SK-N-SH (cell line): Measurements from ENCODE around the gene PDCD11. TPM values are rescaled to one million over a fixed set of nuclear protein-coding genes. Genes with fewer than 3 reads are reported as not detected.

Source experiments
- CTCF ChIA-PET: fragments of 300-600, 350-600 bp; formaldehyde crosslinking; extraction: SDS; loops from one replicate; lab custom pipeline; 2021; lab: Yijun Ruan, JAX
- POLR2A ChIA-PET: fragments of 350-600 bp; sonication (Branson Sonifier 250); formaldehyde crosslinking; extraction: SDS; loops from one replicate; lab custom pipeline; 2020; ENCODE audit warnings: antibody characterized with exemption, inconsistent platforms; lab: Yijun Ruan, JAX
- DNase-seq: peaks from one replicate; pipeline ENCODE4 v3.0.0; 2012
- H2AFZ ChIP-seq: fragments of 200-600 bp; sonication (generic); 2 replicates; pipeline ENCODE4 v1.8.1; 2016; ENCODE audit warnings: antibody characterized with exemption, mild to moderate bottlenecking, low read depth
- H3F3A ChIP-seq: fragments of 200-600 bp; sonication (generic); replicated peaks from 2 replicates; pipeline ENCODE3; 2016; ENCODE audit warnings: antibody characterized with exemption, mild to moderate bottlenecking; ENCODE audit not compliant: insufficient read depth
- H3K27ac ChIP-seq, 2 experiments: fragments of 200-500 bp in 1 of 2; fragments of 200-600 bp in 1 of 2; sonication (Bioruptor generic) in 1 of 2; sonication (generic), shearing (Covaris generic) in 1 of 2; 2 replicates each; pipeline versions ENCODE4 v1.5.1 to v1.6.1; 2014 to 2016; ENCODE audit warnings: low read depth in 2 of 2, inconsistent platforms in 1 of 2, low read length in 1 of 2, mild to moderate bottlenecking in 1 of 2, mixed read lengths in 1 of 2
- H3K27me3 ChIP-seq: fragments of 200-600 bp; sonication (generic), shearing (Covaris generic); 2 replicates; pipeline ENCODE4 v1.6.1; 2016; ENCODE audit warnings: mixed run types; ENCODE audit not compliant: insufficient read depth
- H3K36me3 ChIP-seq, 2 experiments: fragments of 200-500 bp in 1 of 2; fragments of 200-600 bp in 1 of 2; sonication (Bioruptor generic) in 1 of 2; sonication (generic) in 1 of 2; replicated peaks in 1 of 2; 2 replicates each; pipeline versions ENCODE3 to v1.5.1; 2014 to 2016; ENCODE audit warnings: low read length in 1 of 2, mild to moderate bottlenecking in 1 of 2; ENCODE audit not compliant: insufficient read depth in 2 of 2, control insufficient read depth in 1 of 2
- H3K4me1 ChIP-seq, 2 experiments: fragments of 200-500 bp in 1 of 2; fragments of 200-600 bp in 1 of 2; sonication (Bioruptor generic) in 1 of 2; sonication (generic), shearing (Covaris generic) in 1 of 2; 2 replicates each; pipeline versions ENCODE4 v1.5.1 to v1.6.1; 2014 to 2016; ENCODE audit warnings: low read depth in 1 of 2, low read length in 1 of 2, mixed run types in 1 of 2; ENCODE audit not compliant: insufficient read depth in 2 of 2, control insufficient read depth in 1 of 2
- H3K4me2 ChIP-seq: fragments of 200-600 bp; sonication (generic), shearing (Covaris generic); 2 replicates; pipeline ENCODE4 v1.6.1; 2017; ENCODE audit warnings: mixed run types
- H3K4me3 ChIP-seq, 2 experiments: fragments of 200-500 bp in 1 of 2; fragments of 200-600 bp in 1 of 2; sonication (Bioruptor generic) in 1 of 2; sonication (generic), shearing (Covaris generic) in 1 of 2; 2 replicates each; pipeline versions ENCODE4 v1.5.1 to v1.8.1; 2014 to 2016; ENCODE audit warnings: low read depth in 2 of 2, inconsistent platforms in 1 of 2, low read length in 1 of 2, mild to moderate bottlenecking in 1 of 2, mixed read lengths in 1 of 2, moderate library complexity in 1 of 2
- H3K79me2 ChIP-seq: fragments of 200-600 bp; sonication (generic); 2 replicates; pipeline ENCODE4 v1.8.1; 2017; ENCODE audit warnings: mild to moderate bottlenecking; ENCODE audit not compliant: insufficient read depth
- H3K9ac ChIP-seq: fragments of 200-600 bp; sonication (generic); 2 replicates; pipeline ENCODE4 v1.6.1; 2017; ENCODE audit warnings: mixed run types
- H3K9me2 ChIP-seq: fragments of 200-600 bp; sonication (generic); 2 replicates; pipeline ENCODE4 v1.6.1; 2017; ENCODE audit warnings: mixed run types
- H3K9me3 ChIP-seq: fragments of 200-600 bp; sonication (generic); 2 replicates; pipeline ENCODE4 v1.6.1; 2017; ENCODE audit warnings: mixed run types, mild to moderate bottlenecking, moderate library complexity
- H4K20me1 ChIP-seq: fragments of 200-600 bp; sonication (generic); 2 replicates; pipeline ENCODE4 v1.6.1; 2017; ENCODE audit warnings: mild to moderate bottlenecking, mixed run types; ENCODE audit not compliant: insufficient read depth
- CHD2 ChIP-seq: fragments of 150-350 bp; IDR thresholded peaks from 2 replicates; pipeline ENCODE4 v1.6.1; 2018; ENCODE audit warnings: low read length; ENCODE audit not compliant: partially characterized antibody
- ELF1 ChIP-seq: IDR thresholded peaks from 2 replicates; pipeline ENCODE4 v1.4.0; 2012
- EZH2phosphoT487 ChIP-seq: fragments of 200-600 bp; sonication (generic); IDR thresholded peaks from 2 replicates; pipeline ENCODE4 v1.6.1; 2017; ENCODE audit warnings: low read depth, mixed run types, mild to moderate bottlenecking, antibody characterized with exemption, moderate library complexity, borderline replicate concordance
- FOSL2 ChIP-seq: IDR thresholded peaks from 2 replicates; pipeline ENCODE4 v1.4.0; 2012; ENCODE audit warnings: low read depth, mild to moderate bottlenecking, moderate library complexity, borderline replicate concordance
- FOXJ3 ChIP-seq: sonication (generic); formaldehyde crosslinking; IDR thresholded peaks from 2 replicates; pipeline ENCODE4 v1.5.1; 2020; ENCODE audit warnings: mild to moderate bottlenecking, missing genetic modification reagents
- FOXM1 ChIP-seq: IDR thresholded peaks from 2 replicates; pipeline ENCODE4 v1.4.0; 2012; ENCODE audit warnings: low read depth, mild to moderate bottlenecking
- GABPA ChIP-seq: IDR thresholded peaks from 2 replicates; pipeline ENCODE4 v1.4.0; 2012; ENCODE audit warnings: low read depth, mild to moderate bottlenecking
- NFIC ChIP-seq: IDR thresholded peaks from 2 replicates; pipeline ENCODE4 v1.4.0; 2012; ENCODE audit warnings: borderline replicate concordance
- RFX5 ChIP-seq: IDR thresholded peaks from 2 replicates; pipeline ENCODE4 v1.6.1; 2012; ENCODE audit warnings: mild to moderate bottlenecking, improper control_type of control experiment, low read length
- RXRA ChIP-seq: IDR thresholded peaks from 2 replicates; pipeline ENCODE4 v1.4.0; 2012; ENCODE audit warnings: low read depth, mild to moderate bottlenecking, borderline replicate concordance
- SMC3 ChIP-seq: IDR thresholded peaks from 2 replicates; pipeline ENCODE4 v1.6.1; 2012; ENCODE audit warnings: low read depth, low read length, improper control_type of control experiment
- TCF12 ChIP-seq: IDR thresholded peaks from 2 replicates; pipeline ENCODE4 v1.4.0; 2012
- YY1 ChIP-seq: IDR thresholded peaks from 2 replicates; pipeline ENCODE4 v1.4.0; 2012; ENCODE audit warnings: low read depth, mild to moderate bottlenecking
- WGBS: methylation state at CpG from one replicate; pipeline ENCODE4 v1.1.6; 2017; ENCODE audit warnings: low lambda C conversion rate; 5-methylcytosine and 5-hydroxymethylcytosine counted together
- polyA plus RNA-seq, 3 experiments: library from polyadenylated mRNA; depleted of rRNA; stranded (reverse); fragments of >200 nt; gene quantifications; 2 replicates each; pipeline ENCODE4 v1.2.3, GENCODE V29; 2012
- TF ChIP-seq, protein P1 (sequence below): fragments of 150-350 bp; IDR thresholded peaks from 2 replicates; pipeline ENCODE4 v1.6.1; 2017; ENCODE audit warnings: antibody characterized with exemption, low read length, low read depth, borderline replicate concordance
- TF ChIP-seq, protein P2 (sequence below): IDR thresholded peaks from 2 replicates; pipeline ENCODE4 v1.4.0; 2012; ENCODE audit warnings: low read depth, borderline replicate concordance
- TF ChIP-seq, protein P3 (sequence below): fragments of 150-350 bp; IDR thresholded peaks from 2 replicates; pipeline ENCODE4 v1.6.1; 2016; ENCODE audit warnings: mild to moderate bottlenecking, low read depth, low read length
- TF ChIP-seq, protein P4 (sequence below): IDR thresholded peaks from 2 replicates; pipeline ENCODE4 v1.4.0; 2012; ENCODE audit warnings: low read depth, borderline replicate concordance
- TF ChIP-seq, protein P5 (sequence below): fragments of 200-600 bp; sonication (generic); IDR thresholded peaks from 2 replicates; pipeline ENCODE4 v1.6.1; 2017; ENCODE audit warnings: antibody characterized with exemption, mild to moderate bottlenecking, moderate library complexity

Gene PDCD11
- polyA plus RNA-seq, 1 of the 3 experiments (the other 2 are of a cell fraction): 29.8 TPM

DNA sequence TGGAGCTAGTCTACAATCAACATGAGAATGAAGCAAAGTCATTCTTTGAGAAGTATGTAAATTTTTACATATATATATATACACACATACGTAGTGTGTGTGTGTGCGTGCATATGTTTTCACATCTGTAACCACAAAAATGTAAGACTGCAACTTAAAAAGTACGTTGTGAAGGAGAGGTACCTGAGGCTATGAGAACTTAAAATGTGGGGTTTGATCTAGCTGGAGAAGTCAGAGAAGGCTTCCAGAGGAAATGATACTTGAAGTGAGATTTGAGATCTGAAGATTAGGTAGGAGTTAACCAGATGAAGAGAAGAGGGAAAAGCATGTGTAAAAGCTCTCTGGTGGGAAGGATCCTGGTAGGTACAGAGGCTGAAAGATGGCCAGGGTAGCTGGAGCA is 22.9 kb upstream of the PDCD11 start:
- H3K9me2 ChIP-seq: no peaks in the 10 kb centered on the region
- H3K4me3 ChIP-seq: no peak overlapping the region
- peaks cover 37% of the 10 kb centered on the region for H3K79me2 ChIP-seq
- H3K4me2 ChIP-seq: no peak overlapping the region
- H3K27me3 ChIP-seq: no peaks in the 10 kb centered on the region
- ChIA-PET CTCF (interaction anchor here (1.6 kb wide), 1 partner anchor 43 kb away, joined by 6 read pairs; no protein-coding TSS in a partner anchor), POLR2A (no interaction called here)
- no peak overlapping the region for H3K9ac ChIP-seq
- H3K4me1 ChIP-seq: peaks cover 0 to 3% of the 10 kb centered on the region in 2 experiments; a peak in 1 of 4 replicates
- H3F3A ChIP-seq: peaks cover 10% of the 10 kb centered on the region
- no peaks in the 10 kb centered on the region for H3K9me3 ChIP-seq
- H3K27ac ChIP-seq: no peak overlapping the region
- no peak overlapping the region for H2AFZ ChIP-seq
- peaks cover 6 to 28% of the 10 kb centered on the region in 2 experiments for H3K36me3 ChIP-seq
- no peak for DNase-seq
- no peaks in the 10 kb centered on the region for H4K20me1 ChIP-seq
- WGBS: 93% methylated on average over 3 of the region's 3 CpGs
- TF ChIP-seq, protein P1, sequence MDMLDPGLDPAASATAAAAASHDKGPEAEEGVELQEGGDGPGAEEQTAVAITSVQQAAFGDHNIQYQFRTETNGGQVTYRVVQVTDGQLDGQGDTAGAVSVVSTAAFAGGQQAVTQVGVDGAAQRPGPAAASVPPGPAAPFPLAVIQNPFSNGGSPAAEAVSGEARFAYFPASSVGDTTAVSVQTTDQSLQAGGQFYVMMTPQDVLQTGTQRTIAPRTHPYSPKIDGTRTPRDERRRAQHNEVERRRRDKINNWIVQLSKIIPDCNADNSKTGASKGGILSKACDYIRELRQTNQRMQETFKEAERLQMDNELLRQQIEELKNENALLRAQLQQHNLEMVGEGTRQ: no peak
- TF ChIP-seq GABPA: no peak
- TF ChIP-seq NFIC: no peak
- TF ChIP-seq YY1: no peak
- TF ChIP-seq RFX5: no peak
- no peak for TF ChIP-seq FOXJ3 (CRISPR knock-in tag)
- TF ChIP-seq EZH2phosphoT487: no peak
- TF ChIP-seq FOXM1: no peak
- no peak for TF ChIP-seq RXRA
- no peak for TF ChIP-seq SMC3
- TF ChIP-seq, protein P2, sequence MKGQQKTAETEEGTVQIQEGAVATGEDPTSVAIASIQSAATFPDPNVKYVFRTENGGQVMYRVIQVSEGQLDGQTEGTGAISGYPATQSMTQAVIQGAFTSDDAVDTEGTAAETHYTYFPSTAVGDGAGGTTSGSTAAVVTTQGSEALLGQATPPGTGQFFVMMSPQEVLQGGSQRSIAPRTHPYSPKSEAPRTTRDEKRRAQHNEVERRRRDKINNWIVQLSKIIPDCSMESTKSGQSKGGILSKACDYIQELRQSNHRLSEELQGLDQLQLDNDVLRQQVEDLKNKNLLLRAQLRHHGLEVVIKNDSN: no peak
- no peak for TF ChIP-seq FOSL2
- TF ChIP-seq, protein P3, sequence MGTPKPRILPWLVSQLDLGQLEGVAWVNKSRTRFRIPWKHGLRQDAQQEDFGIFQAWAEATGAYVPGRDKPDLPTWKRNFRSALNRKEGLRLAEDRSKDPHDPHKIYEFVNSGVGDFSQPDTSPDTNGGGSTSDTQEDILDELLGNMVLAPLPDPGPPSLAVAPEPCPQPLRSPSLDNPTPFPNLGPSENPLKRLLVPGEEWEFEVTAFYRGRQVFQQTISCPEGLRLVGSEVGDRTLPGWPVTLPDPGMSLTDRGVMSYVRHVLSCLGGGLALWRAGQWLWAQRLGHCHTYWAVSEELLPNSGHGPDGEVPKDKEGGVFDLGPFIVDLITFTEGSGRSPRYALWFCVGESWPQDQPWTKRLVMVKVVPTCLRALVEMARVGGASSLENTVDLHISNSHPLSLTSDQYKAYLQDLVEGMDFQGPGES: no peak
- TF ChIP-seq, protein P4, sequence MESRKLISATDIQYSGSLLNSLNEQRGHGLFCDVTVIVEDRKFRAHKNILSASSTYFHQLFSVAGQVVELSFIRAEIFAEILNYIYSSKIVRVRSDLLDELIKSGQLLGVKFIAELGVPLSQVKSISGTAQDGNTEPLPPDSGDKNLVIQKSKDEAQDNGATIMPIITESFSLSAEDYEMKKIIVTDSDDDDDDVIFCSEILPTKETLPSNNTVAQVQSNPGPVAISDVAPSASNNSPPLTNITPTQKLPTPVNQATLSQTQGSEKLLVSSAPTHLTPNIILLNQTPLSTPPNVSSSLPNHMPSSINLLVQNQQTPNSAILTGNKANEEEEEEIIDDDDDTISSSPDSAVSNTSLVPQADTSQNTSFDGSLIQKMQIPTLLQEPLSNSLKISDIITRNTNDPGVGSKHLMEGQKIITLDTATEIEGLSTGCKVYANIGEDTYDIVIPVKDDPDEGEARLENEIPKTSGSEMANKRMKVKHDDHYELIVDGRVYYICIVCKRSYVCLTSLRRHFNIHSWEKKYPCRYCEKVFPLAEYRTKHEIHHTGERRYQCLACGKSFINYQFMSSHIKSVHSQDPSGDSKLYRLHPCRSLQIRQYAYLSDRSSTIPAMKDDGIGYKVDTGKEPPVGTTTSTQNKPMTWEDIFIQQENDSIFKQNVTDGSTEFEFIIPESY: no peak
- no peak for TF ChIP-seq ELF1
- TF ChIP-seq, protein P5, sequence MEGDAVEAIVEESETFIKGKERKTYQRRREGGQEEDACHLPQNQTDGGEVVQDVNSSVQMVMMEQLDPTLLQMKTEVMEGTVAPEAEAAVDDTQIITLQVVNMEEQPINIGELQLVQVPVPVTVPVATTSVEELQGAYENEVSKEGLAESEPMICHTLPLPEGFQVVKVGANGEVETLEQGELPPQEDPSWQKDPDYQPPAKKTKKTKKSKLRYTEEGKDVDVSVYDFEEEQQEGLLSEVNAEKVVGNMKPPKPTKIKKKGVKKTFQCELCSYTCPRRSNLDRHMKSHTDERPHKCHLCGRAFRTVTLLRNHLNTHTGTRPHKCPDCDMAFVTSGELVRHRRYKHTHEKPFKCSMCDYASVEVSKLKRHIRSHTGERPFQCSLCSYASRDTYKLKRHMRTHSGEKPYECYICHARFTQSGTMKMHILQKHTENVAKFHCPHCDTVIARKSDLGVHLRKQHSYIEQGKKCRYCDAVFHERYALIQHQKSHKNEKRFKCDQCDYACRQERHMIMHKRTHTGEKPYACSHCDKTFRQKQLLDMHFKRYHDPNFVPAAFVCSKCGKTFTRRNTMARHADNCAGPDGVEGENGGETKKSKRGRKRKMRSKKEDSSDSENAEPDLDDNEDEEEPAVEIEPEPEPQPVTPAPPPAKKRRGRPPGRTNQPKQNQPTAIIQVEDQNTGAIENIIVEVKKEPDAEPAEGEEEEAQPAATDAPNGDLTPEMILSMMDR: no peak
- TF ChIP-seq TCF12: no peak
- no peak for TF ChIP-seq CHD2
- TF ChIP-seq, all 33 proteins: peak for 0
